K562 (cell line): ENCODE measurements around the gene GSTM2. TPM values are rescaled to one million over a fixed set of nuclear protein-coding genes. Genes with fewer than 3 reads are reported as not detected.

Experiments
- BCOR ChIP-seq: fragments of 450-650 bp; IDR thresholded peaks from 2 replicates; pipeline ENCODE4 v1.6.1; 2016
- CUX1 ChIP-seq: fragments of 200-800 bp; sonication (Bioruptor generic); IDR thresholded peaks from 2 replicates; pipeline ENCODE4 v1.6.1; 2016; ENCODE audit warnings: missing genetic modification characterization, missing compliant biosample characterization
- ESRRA ChIP-seq: fragments of 450-650 bp; IDR thresholded peaks from 2 replicates; pipeline ENCODE4 v1.6.1; 2014; ENCODE audit warnings: low read depth, mild to moderate bottlenecking, moderate library complexity, borderline replicate concordance
- JUNB ChIP-seq: fragments of 450-650 bp; formaldehyde crosslinking; conservative IDR thresholded peaks from 2 replicates; pipeline ENCODE4 v1.4.0; 2020; ENCODE audit warnings: mild to moderate bottlenecking
- MAFG ChIP-seq: fragments of 450-650 bp; conservative IDR thresholded peaks from 2 replicates; pipeline ENCODE4 v1.6.1; 2016; ENCODE audit warnings: missing genetic modification characterization, missing compliant biosample characterization
- MECOM ChIP-seq: fragments of 250-450 bp; sonication (Bioruptor Pico); IDR thresholded peaks from 2 replicates; pipeline ENCODE4 v1.8.0; 2022; ENCODE audit warnings: inconsistent platforms
- MXI1 ChIP-seq: IDR thresholded peaks from 2 replicates; pipeline ENCODE4 v1.6.1; 2011; ENCODE audit warnings: low read depth, mild to moderate bottlenecking, improper control_type of control experiment, low read length
- POLR3A ChIP-seq: IDR thresholded peaks from 2 replicates; pipeline ENCODE4 v1.6.1; 2011; ENCODE audit warnings: borderline replicate concordance, mild to moderate bottlenecking, moderate library complexity; ENCODE audit not compliant: insufficient read length, insufficient read depth; ENCODE audit errors: extremely low read depth
- PYGO2 ChIP-seq: fragments of 450-650 bp; IDR thresholded peaks from 2 replicates; pipeline ENCODE4 v1.6.1; 2016; ENCODE audit warnings: mild to moderate bottlenecking, missing genetic modification characterization, moderate library complexity, missing compliant biosample characterization
- SIX5 ChIP-seq, 2 experiments: IDR thresholded peaks; 2 replicates each; pipeline ENCODE4 v1.6.1; 2011; ENCODE audit warnings: low read length in 2 of 2, borderline replicate concordance in 1 of 2, low read depth in 1 of 2, mild to moderate bottlenecking in 1 of 2, moderate library complexity in 1 of 2; ENCODE audit not compliant: insufficient read depth in 1 of 2
- SMARCA4 ChIP-seq: fragments of 450-650 bp; IDR thresholded peaks from 2 replicates; pipeline ENCODE4 v1.6.1; 2016
- SRF ChIP-seq, 2 experiments: fragments of 250-450, 450-650 bp in 1 of 2; sonication (Bioruptor Pico) in 1 of 2; sonication (generic) in 1 of 2; formaldehyde crosslinking; IDR thresholded peaks; 2 replicates each; pipeline versions ENCODE4 v1.5.0 to v1.5.1; 2020 to 2022; ENCODE audit warnings: mild to moderate bottlenecking in 1 of 2, missing genetic modification reagents in 1 of 2
- STAT6 ChIP-seq: sonication (generic); formaldehyde crosslinking; IDR thresholded peaks from 2 replicates; pipeline ENCODE4 v1.8.1; 2023; ENCODE audit warnings: mild to moderate bottlenecking, missing genetic modification reagents
- TEAD2 ChIP-seq: fragments of 450-650 bp; IDR thresholded peaks from 2 replicates; pipeline ENCODE4 v1.6.1; 2016; ENCODE audit warnings: missing genetic modification characterization, control low read depth, missing compliant biosample characterization
- ZBTB43 ChIP-seq: sonication (generic); formaldehyde crosslinking; IDR thresholded peaks from 2 replicates; pipeline ENCODE4 v1.8.0; 2023; ENCODE audit warnings: mild to moderate bottlenecking, missing genetic modification reagents
- ZBTB9 ChIP-seq: fragments of 450-650 bp; formaldehyde crosslinking; IDR thresholded peaks from 2 replicates; pipeline ENCODE4 v1.4.0; 2020; ENCODE audit warnings: mild to moderate bottlenecking, moderate library complexity
- ZNF212 ChIP-seq: fragments of 450-650 bp; formaldehyde crosslinking; IDR thresholded peaks from 2 replicates; pipeline ENCODE4 v1.4.0; 2020; ENCODE audit warnings: mild to moderate bottlenecking
- ZSCAN29 ChIP-seq: fragments of 450-650 bp; IDR thresholded peaks from 2 replicates; pipeline ENCODE4 v1.6.1; 2017
- polyA plus RNA-seq, 8 experiments: library from polyadenylated mRNA; depleted of rRNA in 4 of 8; stranded (reverse) in 5 of 8; unstranded in 3 of 8; fragments of >200 nt; fragmentation: Nextera tagmentation in 2 of 8; fragmentation: Illumina TruSeq in 1 of 8; extraction: Ambion mirVana in 2 of 8; extraction: Trizol in 1 of 8; gene quantifications; 2 replicates each; pipeline versions ENCODE4 v1.2.1 to v1.2.3, GENCODE V29; 2011 to 2014; ENCODE audit warnings: inconsistent platforms in 1 of 8, missing spikeins in 1 of 8
- total RNA-seq, 7 experiments: library from RNA; depleted of rRNA in 6 of 7; stranded (reverse); fragments of >200 nt in 6 of 7; fragmentation: Illumina TruSeq in 2 of 7; extraction: Trizol in 2 of 7; gene quantifications; 2 replicates each; pipeline versions ENCODE4 v1.2.1 to v1.2.3, GENCODE V29; 2011 to 2021; ENCODE audit warnings: low replicate concordance in 1 of 7

GSTM2 gene
- total and polyA plus RNA-seq, 9 of the 15 experiments (the other 6 are each of a cell fraction or from before 2014, with no cell fraction given): 1.6 to 15.1 (median 6.8) TPM

- TF ChIP-seq CUX1 (CRISPR knock-in tag) (peak; percentile 85), ZBTB9 (CRISPR knock-in tag) (no peak), SRF (CRISPR knock-in tag; IDR thresholded peaks at IDR 0.05) (no peak), ESRRA (no peak), ZNF212 (no peak), PYGO2 (tag) (no peak), MECOM (CRISPR knock-in tag) (peak; percentile 66), JUNB (CRISPR knock-in tag) (peak; percentile 72), POLR3A (no peak), BCOR (no peak), ZBTB43 (CRISPR knock-in tag) (no peak), TEAD2 (tag) (0 out of 2 replicates have a peak, but pooled peaks have one; percentile 8), SMARCA4 (peak; percentile 92), SIX5 (IDR thresholded peaks at IDR 0.05; ENCODE audit: borderline replicate concordance in 1 of 2, insufficient read depth in 1 of 2, low read depth in 1 of 2, low read length in 2 of 2) (no peak), MXI1 (no peak), MAFG (tag) (peak; percentile 100), ZSCAN29 (no peak), STAT6 (no peak)
Measured at GRCh38 chr1:109719337-109719837, 51.5 kb downstream of the GSTM2 start (continued).
